ENCODE measurements around the gene PCNX2. TPM values are rescaled to one million over a fixed set of nuclear protein-coding genes. Genes with fewer than 3 reads are reported as not detected.

Gene PCNX2
- polyA plus RNA-seq, 1 donor (not counting 4 experiments of a cell fraction or from before 2014, with no cell fraction given) = 18.0 TPM

DNA sequence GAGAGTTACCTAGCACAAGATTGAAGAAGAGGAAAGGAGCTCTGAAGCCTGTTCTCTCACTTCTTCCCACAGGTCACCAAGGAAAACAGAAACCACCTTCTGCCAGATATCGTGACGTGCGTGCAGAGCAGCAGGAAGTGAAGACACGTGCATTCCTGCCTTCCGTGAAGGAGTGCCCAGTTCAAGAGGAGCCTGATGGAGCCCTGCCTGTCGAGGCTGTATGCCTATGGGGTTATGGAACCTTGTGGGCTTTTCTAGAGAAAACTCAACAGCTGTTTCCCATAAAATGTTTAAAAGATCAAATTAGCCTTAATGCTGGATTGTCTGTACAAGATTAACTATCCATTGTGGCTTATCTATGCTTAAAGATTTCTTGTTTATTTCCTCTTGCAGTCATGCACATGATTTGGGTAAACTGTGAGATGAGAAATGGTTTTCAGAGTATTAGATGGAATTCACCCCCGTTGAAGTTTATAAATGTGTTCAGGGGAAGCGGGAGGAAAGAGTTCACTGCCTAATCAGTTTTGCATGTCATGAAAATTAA is 317.4 kb downstream of the PCNX2 start:
- H3K79me2 ChIP-seq (ENCODE audit: control insufficient read depth, insufficient read depth, low read length) = no peaks in the 10 kb centered on the region
- H2AFZ ChIP-seq (ENCODE audit: control insufficient read depth, low read length) = no peak overlapping the region
- DNase-seq (ENCODE audit: low read depth, low spot score) = no peak
- no peak for TF ChIP-seq CTCF (optimal IDR thresholded peaks at IDR 0.05 in 1 of 3, IDR thresholded peaks at IDR 0.05 in 1 of 3, conservative IDR thresholded peaks at IDR 0.05 in 1 of 3; ENCODE audit: extremely low read depth in 1 of 3, insufficient read depth in 2 of 3, low read length in 3 of 3)
- TF ChIP-seq EZH2 (IDR thresholded peaks at IDR 0.05; ENCODE audit: low read length) = no peak
- H4K20me1 ChIP-seq (ENCODE audit: control insufficient read depth, extremely low read depth, insufficient read depth, low read length) = no peaks in the 10 kb centered on the region
- no peak overlapping the region for H3K4me3 ChIP-seq (ENCODE audit: control insufficient read depth in 2 of 3, extremely low read depth in 1 of 3, insufficient read depth in 2 of 3, low read depth in 1 of 3, low read length in 3 of 3)
- H3K4me2 ChIP-seq (ENCODE audit: control insufficient read depth, extremely low read depth, insufficient read depth, low read depth, low read length) = no peak overlapping the region
- peaks cover 0 to 8% of the 10 kb centered on the region in 2 experiments for H3K36me3 ChIP-seq (ENCODE audit: control insufficient read depth in 2 of 2, extremely low read depth in 1 of 2, insufficient read depth in 2 of 2, low read length in 2 of 2)
- no peaks in the 10 kb centered on the region for H3K27me3 ChIP-seq (ENCODE audit: control insufficient read depth, extremely low read depth, insufficient read depth, low read length)
- FAIRE-seq = no peak
- H3K9me3 ChIP-seq (ENCODE audit: control insufficient read depth, low read depth, low read length) = peaks cover 2% of the 10 kb centered on the region
- dilution Hi-C loops (cut with MboI; ENCODE audit: extremely low pct_ligation_motif_present, low sequenced_read_pairs) = no loop called here
- no peak overlapping the region for H3K27ac ChIP-seq (ENCODE audit: control insufficient read depth, insufficient read depth, low read length)
- H3K4me1 ChIP-seq (ENCODE audit: control insufficient read depth, extremely low read depth, insufficient read depth, low read length) = peaks cover 10% of the 10 kb centered on the region
- H3K9ac ChIP-seq (ENCODE audit: control insufficient read depth, extremely low read depth, insufficient read depth, low read length) = no peak overlapping the region
- H3K9me1 ChIP-seq (ENCODE audit: control insufficient read depth, extremely low read depth, insufficient read depth, low read length) = no peaks in the 10 kb centered on the region

- DNase-seq (ENCODE audit: low read depth, low spot score) (no peak), FAIRE-seq (no peak)
- Histone ChIP-seq H3K9me1 (ENCODE audit: control insufficient read depth, extremely low read depth, insufficient read depth, low read length) (no peaks in the 10 kb centered on the region), H3K4me1 (ENCODE audit: control insufficient read depth, extremely low read depth, insufficient read depth, low read length) (no peaks in the 10 kb centered on the region), H3K9ac (ENCODE audit: control insufficient read depth, extremely low read depth, insufficient read depth, low read length) (no peak overlapping the region), H3K36me3 (ENCODE audit: control insufficient read depth in 2 of 2, extremely low read depth in 1 of 2, insufficient read depth in 2 of 2, low read length in 2 of 2) (peaks cover 8 to 18% of the 10 kb centered on the region in 2 experiments), H3K4me2 (ENCODE audit: control insufficient read depth, extremely low read depth, insufficient read depth, low read depth, low read length) (no peak overlapping the region), H3K9me3 (ENCODE audit: control insufficient read depth, low read depth, low read length) (peaks cover 6% of the 10 kb centered on the region), H2AFZ (ENCODE audit: control insufficient read depth, low read length) (no peak overlapping the region), H3K27ac (ENCODE audit: control insufficient read depth, insufficient read depth, low read length) (no peak overlapping the region), H3K79me2 (ENCODE audit: control insufficient read depth, insufficient read depth, low read length) (no peaks in the 10 kb centered on the region), H3K27me3 (ENCODE audit: control insufficient read depth, extremely low read depth, insufficient read depth, low read length) (no peaks in the 10 kb centered on the region), H4K20me1 (ENCODE audit: control insufficient read depth, extremely low read depth, insufficient read depth, low read length) (no peaks in the 10 kb centered on the region), H3K4me3 (ENCODE audit: control insufficient read depth in 2 of 3, extremely low read depth in 1 of 3, insufficient read depth in 2 of 3, low read depth in 1 of 3, low read length in 3 of 3) (no peak overlapping the region)
- TF ChIP-seq EZH2 (IDR thresholded peaks at IDR 0.05; ENCODE audit: low read length) (no peak), CTCF (optimal IDR thresholded peaks at IDR 0.05 in 1 of 3, IDR thresholded peaks at IDR 0.05 in 1 of 3, conservative IDR thresholded peaks at IDR 0.05 in 1 of 3; ENCODE audit: extremely low read depth in 1 of 3, insufficient read depth in 2 of 3, low read length in 3 of 3) (no peak)
- dilution Hi-C loops (cut with MboI; ENCODE audit: extremely low pct_ligation_motif_present, low sequenced_read_pairs) = no loop called here
Observed at GRCh38 chr1:232974971-232975370, 320.6 kb downstream of the PCNX2 start.
